Osteoblast (primary cell): ENCODE measurements around the gene ACTL8. TPM values are rescaled to one million over a fixed set of nuclear protein-coding genes. Genes with fewer than 3 reads are reported as not detected.

Source experiments
- DNase-seq: peaks from one replicate; pipeline ENCODE4 v3.0.0; 2011; ENCODE audit warnings: low spot score, mixed read lengths; ENCODE audit not compliant: insufficient read length; ENCODE audit errors: missing footprints
- H2AFZ ChIP-seq: 2 replicates; pipeline ENCODE4 v1.6.0; 2011; ENCODE audit warnings: mild to moderate bottlenecking, low read length
- H3K27ac ChIP-seq: 2 replicates; pipeline ENCODE4 v1.5.1; 2011; ENCODE audit warnings: mild to moderate bottlenecking, low read depth, low read length, moderate library complexity
- H3K27me3 ChIP-seq: 2 replicates; pipeline ENCODE4 v1.6.0; 2012; ENCODE audit warnings: mild to moderate bottlenecking, control low read depth, inconsistent platforms, low read length, moderate library complexity; ENCODE audit not compliant: insufficient read depth
- H3K36me3 ChIP-seq: 2 replicates; pipeline ENCODE4 v1.5.1; 2011; ENCODE audit warnings: mild to moderate bottlenecking, low read length, control low read depth, moderate library complexity; ENCODE audit not compliant: insufficient read depth
- H3K4me1 ChIP-seq: 2 replicates; pipeline ENCODE4 v1.5.1; 2011; ENCODE audit warnings: mild to moderate bottlenecking, low read length, control low read depth, moderate library complexity; ENCODE audit not compliant: insufficient read depth
- H3K4me2 ChIP-seq: 2 replicates; pipeline ENCODE4 v1.6.0; 2011; ENCODE audit warnings: mild to moderate bottlenecking, low read length; ENCODE audit not compliant: insufficient read depth
- H3K4me3 ChIP-seq: fragments of 200-600 bp; sonication (generic); 3 replicates; pipeline ENCODE4 v1.5.1; 2012; ENCODE audit warnings: mild to moderate bottlenecking, low read length, inconsistent platforms; ENCODE audit not compliant: insufficient read depth
- H3K79me2 ChIP-seq: 2 replicates; pipeline ENCODE4 v1.6.0; 2012; ENCODE audit warnings: mild to moderate bottlenecking, low read length, control low read depth, inconsistent platforms; ENCODE audit not compliant: insufficient read depth
- H3K9me3 ChIP-seq: 2 replicates; pipeline ENCODE4 v1.5.1; 2011; ENCODE audit warnings: low read depth, low read length, control low read depth
- H4K20me1 ChIP-seq: 2 replicates; pipeline ENCODE4 v1.6.0; 2012; ENCODE audit warnings: mild to moderate bottlenecking, low read length, control low read depth; ENCODE audit not compliant: insufficient read depth
- total RNA-seq: library from RNA; depleted of rRNA; stranded (reverse); fragments of >200 nt; gene quantifications from 2 replicates; pipeline ENCODE4 v1.2.3, GENCODE V29; 2012
- TF ChIP-seq, protein P1 (sequence below): IDR thresholded peaks from 2 replicates; pipeline ENCODE4 v1.5.1; 2011; ENCODE audit warnings: mild to moderate bottlenecking, low read depth, low read length, moderate library complexity; ENCODE audit errors: extremely low read depth

The ACTL8 gene
- total RNA-seq, 1 donor: not detected

DNA sequence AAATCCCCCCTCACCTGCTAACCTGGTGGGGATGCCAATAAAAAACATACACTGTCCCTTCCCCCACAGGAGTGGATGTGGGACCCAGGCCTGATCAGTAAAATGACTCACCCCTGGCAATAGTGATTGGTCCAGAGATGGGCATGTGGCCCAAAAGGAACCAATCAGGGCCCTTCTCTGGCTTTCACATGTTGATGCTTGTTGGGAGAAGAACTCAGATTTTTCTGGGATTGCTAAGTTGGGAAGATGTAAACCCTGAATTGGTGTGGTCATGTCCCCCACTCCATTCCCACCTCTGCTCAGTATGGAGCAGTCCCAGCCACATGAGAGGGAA lies 43.6 kb upstream of the ACTL8 start:
- Histone ChIP-seq H3K4me3 (no peak overlapping the region), H3K4me2 (no peak overlapping the region), H3K9me3 (peaks cover 3% of the 10 kb centered on the region), H2AFZ (no peak overlapping the region), H3K36me3 (no peaks in the 10 kb centered on the region), H3K79me2 (no peaks in the 10 kb centered on the region), H3K4me1 (no peaks in the 10 kb centered on the region), H3K27ac (no peak overlapping the region), H4K20me1 (no peaks in the 10 kb centered on the region), H3K27me3 (peaks cover 2% of the 10 kb centered on the region)
- peak; percentile 50 for DNase-seq
- TF ChIP-seq, protein P1, sequence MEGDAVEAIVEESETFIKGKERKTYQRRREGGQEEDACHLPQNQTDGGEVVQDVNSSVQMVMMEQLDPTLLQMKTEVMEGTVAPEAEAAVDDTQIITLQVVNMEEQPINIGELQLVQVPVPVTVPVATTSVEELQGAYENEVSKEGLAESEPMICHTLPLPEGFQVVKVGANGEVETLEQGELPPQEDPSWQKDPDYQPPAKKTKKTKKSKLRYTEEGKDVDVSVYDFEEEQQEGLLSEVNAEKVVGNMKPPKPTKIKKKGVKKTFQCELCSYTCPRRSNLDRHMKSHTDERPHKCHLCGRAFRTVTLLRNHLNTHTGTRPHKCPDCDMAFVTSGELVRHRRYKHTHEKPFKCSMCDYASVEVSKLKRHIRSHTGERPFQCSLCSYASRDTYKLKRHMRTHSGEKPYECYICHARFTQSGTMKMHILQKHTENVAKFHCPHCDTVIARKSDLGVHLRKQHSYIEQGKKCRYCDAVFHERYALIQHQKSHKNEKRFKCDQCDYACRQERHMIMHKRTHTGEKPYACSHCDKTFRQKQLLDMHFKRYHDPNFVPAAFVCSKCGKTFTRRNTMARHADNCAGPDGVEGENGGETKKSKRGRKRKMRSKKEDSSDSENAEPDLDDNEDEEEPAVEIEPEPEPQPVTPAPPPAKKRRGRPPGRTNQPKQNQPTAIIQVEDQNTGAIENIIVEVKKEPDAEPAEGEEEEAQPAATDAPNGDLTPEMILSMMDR: no peak

DNA sequence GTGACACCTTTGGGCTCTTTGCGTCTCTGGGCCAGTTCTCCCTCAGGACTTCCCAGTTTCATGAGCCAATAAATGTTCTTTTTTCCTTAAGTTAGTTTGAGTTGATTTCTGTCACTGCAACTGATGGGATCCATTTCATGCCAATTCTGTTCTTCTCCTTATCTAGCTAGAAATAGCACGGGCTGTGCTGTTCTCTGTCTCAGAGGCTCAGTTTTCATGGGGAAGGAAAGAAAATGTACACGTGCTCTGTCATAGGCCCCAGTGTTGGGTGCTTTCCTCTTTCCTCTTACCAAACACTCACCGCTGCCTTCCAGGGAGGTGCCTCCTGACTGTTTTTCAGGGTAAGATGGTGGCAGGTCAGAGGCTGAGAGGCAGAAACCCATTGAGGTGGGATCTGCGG lies 43.2 kb upstream of the ACTL8 start:
- no peaks in the 10 kb centered on the region for H3K4me1 ChIP-seq

GRCh38 chr1:17713993-17714392 lies 41.1 kb upstream of the ACTL8 start:
- peaks cover 3% of the 10 kb centered on the region for H3K9me3 ChIP-seq
- H3K4me1 ChIP-seq: no peaks in the 10 kb centered on the region
- TF ChIP-seq, protein P1: no peak
- no peak overlapping the region for H3K27ac ChIP-seq
- DNase-seq: no peak
- no peaks in the 10 kb centered on the region for H4K20me1 ChIP-seq
- H3K79me2 ChIP-seq: no peaks in the 10 kb centered on the region
- no peak overlapping the region for H3K4me2 ChIP-seq
- no peak overlapping the region for H2AFZ ChIP-seq
- no peak overlapping the region for H3K4me3 ChIP-seq
- H3K27me3 ChIP-seq: no peaks in the 10 kb centered on the region
- no peaks in the 10 kb centered on the region for H3K36me3 ChIP-seq

More for the DNA sequence above, 43.2 kb upstream of the ACTL8 start:
- Histone ChIP-seq H3K27ac (no peak overlapping the region), H3K4me2 (no peak overlapping the region), H3K9me3 (peaks cover 3% of the 10 kb centered on the region), H3K36me3 (no peaks in the 10 kb centered on the region), H3K79me2 (no peaks in the 10 kb centered on the region), H3K27me3 (no peaks in the 10 kb centered on the region), H3K4me3 (no peak overlapping the region), H4K20me1 (no peaks in the 10 kb centered on the region), H2AFZ (no peak overlapping the region)
- TF ChIP-seq, protein P1: no peak
- peak; percentile 34 for DNase-seq

DNA sequence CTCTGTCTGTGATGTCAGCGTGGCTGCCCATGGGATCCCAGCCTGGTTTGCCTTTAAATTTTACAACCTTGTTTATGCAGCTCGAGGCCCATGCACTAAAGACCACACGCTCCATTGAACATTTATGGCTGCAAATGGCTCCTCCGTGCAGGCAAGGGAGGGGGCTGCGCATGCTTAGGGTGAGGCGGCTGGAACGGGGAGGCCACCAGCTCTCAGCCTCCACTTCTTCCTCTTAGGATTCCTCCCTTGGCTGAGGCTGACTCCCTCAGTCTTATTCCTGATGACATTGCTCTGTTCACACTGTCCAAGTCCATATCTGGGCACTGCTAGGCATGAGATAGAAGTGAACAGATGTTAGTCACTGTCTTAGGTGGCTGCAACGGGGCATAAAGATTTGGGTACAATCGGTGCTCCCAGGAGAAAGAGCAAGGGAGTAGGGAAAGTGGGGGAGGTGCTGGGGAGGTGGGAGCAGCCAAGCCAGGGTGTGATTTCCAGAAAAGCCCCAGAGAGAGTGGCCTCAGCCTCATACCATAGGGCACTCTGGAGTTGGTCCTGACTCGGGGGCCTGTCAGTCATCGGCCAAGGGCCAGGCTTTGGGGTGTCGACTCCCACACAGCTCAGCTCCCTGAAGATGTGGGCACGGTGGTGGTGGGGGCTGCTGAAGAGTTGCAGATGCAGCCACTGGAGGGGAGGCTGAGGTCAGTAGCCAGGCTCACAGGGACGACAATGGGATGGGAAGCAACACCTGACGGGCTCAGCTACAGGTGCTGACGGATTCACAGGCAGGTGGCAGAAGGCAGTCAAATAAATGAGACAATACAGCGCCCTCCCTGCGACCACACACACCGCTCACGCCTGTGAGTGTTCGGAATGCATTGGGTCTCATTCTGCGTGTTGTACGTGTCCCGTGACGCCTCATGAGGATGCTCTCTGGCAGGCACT lies 37.3 kb upstream of the ACTL8 start:
- Histone ChIP-seq H3K27me3 (no peaks in the 10 kb centered on the region), H3K36me3 (no peaks in the 10 kb centered on the region), H3K79me2 (no peaks in the 10 kb centered on the region), H3K27ac (no peak overlapping the region), H3K4me1 (peaks cover 8% of the 10 kb centered on the region), H2AFZ (peak overlapping the region; percentile 47), H3K4me2 (no peak overlapping the region), H3K9me3 (no peaks in the 10 kb centered on the region), H4K20me1 (no peaks in the 10 kb centered on the region), H3K4me3 (no peak overlapping the region)
- peak; percentile 75 for DNase-seq
- TF ChIP-seq, protein P1: no peak
